22Rv1 (cell line): ENCODE measurements around the gene CCDC30.

Source experiments
- CTCF ChIP-seq: fragments of 450-650 bp; IDR thresholded peaks from 2 replicates; pipeline ENCODE4 v1.5.1; 2017; ENCODE audit warnings: mild to moderate bottlenecking
- ZFX ChIP-seq: fragments of 450-650 bp; IDR thresholded peaks from 2 replicates; pipeline ENCODE4 v1.6.1; 2017; ENCODE audit warnings: antibody characterized with exemption, borderline replicate concordance

- no peak for TF ChIP-seq CTCF
- TF ChIP-seq ZFX: no peak
Measured at GRCh38 chr1:42592811-42593210, 129.7 kb downstream of the CCDC30 start.
